ENCODE data around the gene ZFP36L1. TPM values are rescaled to one million over a fixed set of nuclear protein-coding genes. Genes with fewer than 3 reads are reported as not detected.

Gene ZFP36L1
- total RNA-seq, 1 donor from 2014 or later: 106 TPM

DNA sequence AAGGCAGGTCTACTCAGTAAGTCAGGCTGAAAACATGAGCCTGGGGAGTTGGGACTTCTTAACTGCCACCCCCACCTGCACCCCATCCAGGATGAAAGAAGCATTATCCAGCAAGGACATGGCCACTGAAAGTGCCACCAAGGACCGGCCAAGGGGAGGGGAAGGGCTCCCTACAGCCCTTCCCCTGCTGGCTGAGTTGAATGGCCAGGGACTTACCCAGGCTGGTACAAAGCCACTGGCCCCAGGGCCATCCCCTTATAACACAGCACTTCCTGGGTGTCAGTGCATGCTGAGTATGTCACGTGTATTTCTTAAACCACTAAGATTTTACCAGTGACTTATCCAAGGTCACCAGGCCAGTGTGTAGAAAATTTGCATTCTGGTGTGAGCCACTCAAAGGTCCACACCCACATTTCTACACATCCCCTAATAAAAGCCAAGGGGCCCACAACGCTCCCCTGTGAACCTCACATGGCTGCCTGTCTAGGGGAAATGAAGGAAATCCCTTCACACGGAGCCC is 29.3 kb upstream of the ZFP36L1 start:
- Mint-ChIP-seq H3K4me3 (no peak overlapping the region), H3K27me3 (peaks cover 2% of the 10 kb centered on the region), H3K27ac (peak overlapping the region; percentile 44), H3K9me3 (no peaks in the 10 kb centered on the region), H3K36me3 (ENCODE audit: low read depth) (no peaks in the 10 kb centered on the region), H3K4me1 (peaks cover 38% of the 10 kb centered on the region)
- intact Hi-C loops (cut with micrococcal nuclease): loop anchor here (2.0 kb wide), 1 partner anchor 19 kb away; no protein-coding TSS in a partner anchor
- peak; percentile 64 for DNase-seq

DNA sequence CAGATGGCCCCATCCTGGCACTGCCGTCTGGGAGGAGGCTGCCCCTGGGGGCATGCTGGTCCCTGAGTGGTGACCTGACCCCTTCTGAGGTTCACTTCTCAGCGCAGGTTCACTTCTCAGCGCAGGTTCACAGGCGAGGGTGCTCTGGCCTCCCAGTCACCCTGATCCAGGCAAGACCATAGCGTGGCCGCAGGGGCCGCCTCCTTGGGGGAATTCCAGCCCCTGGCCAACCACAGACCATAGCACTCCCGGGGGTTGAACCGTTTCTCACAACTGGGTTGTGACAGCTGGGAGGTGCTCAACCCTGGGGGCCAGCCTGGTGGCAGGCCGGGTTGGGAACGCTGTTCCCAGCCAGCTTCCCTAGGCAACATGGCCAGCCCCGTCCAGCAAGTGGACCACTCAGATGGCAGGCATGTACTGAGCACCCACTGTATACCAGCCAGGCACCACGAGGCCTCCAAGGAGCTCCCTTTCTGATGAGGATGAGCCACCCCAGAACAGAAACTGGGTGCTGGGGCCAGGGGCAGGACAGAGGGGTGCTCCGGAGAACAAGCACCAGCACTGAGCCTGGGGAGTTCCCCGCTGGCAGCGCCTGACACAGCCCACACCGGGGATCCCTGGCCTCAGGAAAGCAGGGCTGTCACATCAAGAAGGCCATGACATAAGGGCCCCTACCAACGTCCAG is 28.3 kb upstream of the ZFP36L1 start:
- intact Hi-C loops (cut with micrococcal nuclease): no loop called here
- Mint-ChIP-seq H3K9me3 (no peaks in the 10 kb centered on the region), H3K27me3 (no peaks in the 10 kb centered on the region), H3K36me3 (ENCODE audit: low read depth) (no peaks in the 10 kb centered on the region), H3K27ac (peak overlapping the region; percentile 75), H3K4me3 (peak overlapping the region; percentile 58), H3K4me1 (peaks cover 43% of the 10 kb centered on the region)
- DNase-seq: peak; percentile 60

DNA sequence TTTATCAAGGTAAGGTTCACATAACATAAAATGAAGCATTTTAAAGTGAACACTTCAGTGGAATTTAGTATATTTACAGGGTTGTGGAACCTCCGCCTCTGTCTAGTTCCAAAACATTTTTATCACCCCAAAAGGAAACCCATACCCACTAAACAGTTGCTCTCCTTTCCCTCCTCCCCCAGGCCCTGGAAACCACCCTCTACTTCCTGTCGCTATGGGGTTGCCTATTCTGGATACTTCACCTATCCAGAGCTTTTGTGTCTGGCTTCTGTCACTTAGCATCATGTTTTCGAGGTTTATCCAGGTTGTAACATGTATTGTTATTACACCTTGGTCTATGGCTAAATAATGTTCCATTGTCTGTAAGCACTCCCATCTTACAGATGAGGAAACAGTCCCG is 27.7 kb upstream of the ZFP36L1 start:
- Mint-ChIP-seq H3K27me3 (no peaks in the 10 kb centered on the region), H3K9me3 (no peaks in the 10 kb centered on the region), H3K36me3 (ENCODE audit: low read depth) (no peaks in the 10 kb centered on the region), H3K4me1 (peaks cover 49% of the 10 kb centered on the region), H3K27ac (peak overlapping the region; percentile 75), H3K4me3 (peak overlapping the region; percentile 58)
- DNase-seq: peak; percentile 83
- intact Hi-C loops (cut with micrococcal nuclease): no loop called here

DNA sequence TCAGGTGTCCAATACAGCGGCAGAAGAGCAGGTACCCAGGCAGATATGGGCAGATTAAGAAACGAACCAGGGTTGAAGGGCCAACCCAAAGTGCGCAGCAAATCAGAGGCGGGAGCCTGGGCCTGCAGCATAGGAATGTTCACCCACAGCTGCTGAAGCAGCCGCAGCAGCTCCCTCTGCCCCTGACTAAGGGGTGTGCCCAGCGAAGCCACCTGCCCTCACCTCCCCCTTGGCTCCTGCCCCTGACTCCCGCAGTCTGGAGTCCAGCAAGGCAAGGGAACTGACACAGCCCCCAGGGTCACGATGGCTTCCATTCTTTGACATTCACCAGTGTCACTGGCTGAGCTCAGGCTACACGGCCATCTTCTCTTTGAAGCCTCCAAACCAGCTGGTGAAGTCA is 27.3 kb upstream of the ZFP36L1 start:
- Mint-ChIP-seq H3K4me1 (peaks cover 53% of the 10 kb centered on the region), H3K27me3 (no peaks in the 10 kb centered on the region), H3K9me3 (no peaks in the 10 kb centered on the region), H3K36me3 (ENCODE audit: low read depth) (no peaks in the 10 kb centered on the region), H3K27ac (peak overlapping the region; percentile 87), H3K4me3 (peak overlapping the region; percentile 58)
- intact Hi-C loops (cut with micrococcal nuclease): no loop called here
- DNase-seq: peak; percentile 69

DNA sequence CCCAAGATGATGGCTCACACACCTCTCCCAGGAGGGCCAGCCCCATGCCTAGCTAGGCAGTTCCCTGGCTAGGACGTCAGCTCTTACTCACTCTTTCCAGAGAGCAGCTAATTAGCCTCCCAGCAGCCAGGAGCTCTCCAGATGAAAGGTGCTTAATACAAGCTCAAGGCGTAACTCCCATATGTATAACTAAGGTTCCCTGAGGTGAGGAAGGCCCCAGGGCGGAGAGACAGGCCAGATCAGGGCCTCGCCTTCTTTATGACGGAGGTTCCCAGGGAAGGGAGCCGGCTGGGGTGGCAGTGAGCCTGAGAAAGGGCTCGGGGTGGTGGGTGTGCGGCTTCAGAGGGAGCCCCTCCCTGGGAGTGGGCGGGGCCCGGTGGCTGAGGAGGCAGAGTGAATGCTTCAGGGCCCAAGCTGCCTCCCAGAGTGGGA is 26.4 kb upstream of the ZFP36L1 start:
- Mint-ChIP-seq H3K4me3 (peak overlapping the region; percentile 57), H3K4me1 (peaks cover 56% of the 10 kb centered on the region), H3K27me3 (no peaks in the 10 kb centered on the region), H3K27ac (peak overlapping the region; percentile 87), H3K9me3 (no peaks in the 10 kb centered on the region), H3K36me3 (ENCODE audit: low read depth) (no peaks in the 10 kb centered on the region)
- DNase-seq: peak; percentile 66
- intact Hi-C loops (cut with micrococcal nuclease): loop anchor here (5.0 to 10.0 kb wide), 3 partner anchors 37 to 1124 kb away; partner anchors contain the start of genes RAD51B, RDH11 and ZFYVE26

DNA sequence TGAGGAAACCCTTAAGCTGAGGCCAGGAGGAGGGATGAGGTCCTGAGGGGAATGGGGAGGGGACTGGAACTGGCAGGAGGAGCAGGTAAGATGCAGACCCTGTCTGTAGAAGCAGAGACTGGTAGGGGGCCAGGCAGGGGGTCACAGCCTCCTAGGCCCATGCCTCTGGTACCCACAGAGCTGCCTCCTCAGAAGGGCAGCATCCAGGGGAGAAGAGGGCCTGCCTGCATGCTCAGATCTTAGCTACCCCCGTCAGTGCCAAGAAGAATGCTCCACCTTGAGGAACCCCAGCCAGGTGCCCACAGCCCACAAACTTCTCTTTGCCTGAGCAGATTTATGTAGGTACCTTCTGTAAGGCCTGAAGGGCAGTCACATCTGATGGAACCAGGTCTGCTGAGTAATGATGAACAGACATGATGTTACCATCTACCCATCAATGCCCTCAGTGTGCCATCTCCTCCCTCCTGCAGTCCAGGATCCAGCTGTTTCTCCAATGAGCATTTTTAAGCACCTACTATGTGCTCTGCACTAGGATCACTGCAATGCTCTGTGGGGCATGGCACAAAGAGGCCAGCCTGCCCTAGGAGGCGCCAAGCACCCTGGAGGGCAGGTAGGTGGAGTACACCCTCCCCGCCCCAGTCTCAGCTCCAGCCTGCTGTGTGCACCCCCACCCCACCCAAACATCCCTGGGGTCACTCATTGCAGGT is 24.8 kb upstream of the ZFP36L1 start:
- Mint-ChIP-seq H3K4me3 (no peak overlapping the region), H3K4me1 (peaks cover 64% of the 10 kb centered on the region), H3K9me3 (no peaks in the 10 kb centered on the region), H3K27me3 (no peaks in the 10 kb centered on the region), H3K27ac (peak overlapping the region; percentile 8), H3K36me3 (ENCODE audit: low read depth) (no peaks in the 10 kb centered on the region)
- intact Hi-C loops (cut with micrococcal nuclease): loop anchor here (2.0 to 10.0 kb wide), 4 partner anchors 35 to 1123 kb away; partner anchors contain the start of genes RAD51B, RDH11 and ZFYVE26
- no peak for DNase-seq

DNA sequence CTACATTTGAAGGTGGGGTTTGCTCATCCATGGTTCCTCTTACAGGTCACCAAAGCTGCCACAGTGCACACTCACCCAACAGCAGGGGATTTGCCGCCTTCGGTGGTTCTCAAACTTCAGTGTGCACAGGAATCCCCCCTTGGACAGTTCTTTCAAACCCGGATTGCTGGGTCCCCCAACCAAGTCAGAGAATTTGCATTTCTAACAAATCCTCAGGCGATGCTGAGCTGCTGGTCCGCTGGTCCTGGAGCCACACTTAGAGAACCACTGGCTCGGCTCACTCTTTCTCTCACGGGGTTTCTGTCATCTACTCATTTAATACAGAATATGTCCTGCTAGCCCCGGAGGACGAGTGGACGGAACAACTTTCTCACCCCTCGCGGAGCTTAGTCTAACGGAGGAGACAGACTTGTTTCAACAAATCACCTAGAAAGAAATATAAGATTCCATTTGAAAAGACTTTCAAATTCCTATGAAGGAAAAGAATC is 24.1 kb upstream of the ZFP36L1 start:
- intact Hi-C loops (cut with micrococcal nuclease): loop anchor here (1.0 to 10.0 kb wide), 7 partner anchors 22 to 1122 kb away; partner anchors contain the start of genes RAD51B, RDH11 and ZFYVE26
- H3K4me1 Mint-ChIP-seq: peaks cover 61% of the 10 kb centered on the region
- peak overlapping the region; percentile 90 for H3K27ac Mint-ChIP-seq
- no peaks in the 10 kb centered on the region for H3K36me3 Mint-ChIP-seq (ENCODE audit: low read depth)
- H3K9me3 Mint-ChIP-seq: no peaks in the 10 kb centered on the region
- H3K4me3 Mint-ChIP-seq: peak overlapping the region; percentile 79
- DNase-seq: no peak
- H3K27me3 Mint-ChIP-seq: no peaks in the 10 kb centered on the region

DNA sequence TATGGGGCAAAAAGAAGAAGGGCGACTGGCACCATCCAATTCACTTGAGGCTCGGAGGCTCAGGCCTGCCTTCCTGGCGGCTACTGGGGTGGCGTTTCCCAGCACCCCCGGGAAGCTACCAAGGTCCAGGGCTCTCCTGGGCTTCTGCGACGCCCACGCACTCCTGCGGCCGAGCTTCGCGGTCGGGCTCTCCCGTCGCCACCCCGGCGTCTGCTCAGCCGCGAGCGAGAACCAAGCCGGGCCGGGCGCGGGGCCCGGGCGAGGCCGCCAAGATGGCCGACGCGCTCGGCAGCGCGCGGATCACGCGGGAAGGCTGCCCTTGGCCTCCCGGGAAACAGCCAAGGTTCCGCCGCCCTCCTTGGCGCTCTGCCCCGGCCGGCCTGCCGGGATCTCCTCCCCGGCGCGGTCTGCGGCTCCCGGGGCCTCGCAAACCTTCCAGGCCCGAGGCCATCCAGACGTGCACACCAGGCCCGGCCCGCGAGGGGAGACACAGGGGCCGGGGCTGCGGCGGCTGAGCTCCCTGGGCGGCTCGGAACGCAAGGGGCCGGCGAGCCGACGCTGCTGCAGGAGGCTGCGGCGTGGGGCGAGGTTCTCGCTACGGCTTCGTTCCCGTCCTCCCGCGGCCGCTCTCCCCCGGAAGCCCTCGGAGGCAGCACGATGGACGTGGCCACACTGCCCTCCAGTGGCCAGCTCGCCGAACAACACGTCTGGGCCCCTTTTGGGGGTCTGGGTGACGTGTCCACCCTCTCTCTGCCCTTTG is 23.5 kb upstream of the ZFP36L1 start:
- Mint-ChIP-seq H3K4me3 (peak overlapping the region; percentile 79), H3K4me1 (peaks cover 56% of the 10 kb centered on the region), H3K27ac (peak overlapping the region; percentile 90), H3K9me3 (no peaks in the 10 kb centered on the region), H3K36me3 (ENCODE audit: low read depth) (no peaks in the 10 kb centered on the region), H3K27me3 (no peaks in the 10 kb centered on the region)
- intact Hi-C loops (cut with micrococcal nuclease): loop anchor here (1.0 to 10.0 kb wide), 7 partner anchors 21 to 1122 kb away; partner anchors contain the start of genes RAD51B, RDH11 and ZFYVE26
- peak; percentile 97 for DNase-seq

DNA sequence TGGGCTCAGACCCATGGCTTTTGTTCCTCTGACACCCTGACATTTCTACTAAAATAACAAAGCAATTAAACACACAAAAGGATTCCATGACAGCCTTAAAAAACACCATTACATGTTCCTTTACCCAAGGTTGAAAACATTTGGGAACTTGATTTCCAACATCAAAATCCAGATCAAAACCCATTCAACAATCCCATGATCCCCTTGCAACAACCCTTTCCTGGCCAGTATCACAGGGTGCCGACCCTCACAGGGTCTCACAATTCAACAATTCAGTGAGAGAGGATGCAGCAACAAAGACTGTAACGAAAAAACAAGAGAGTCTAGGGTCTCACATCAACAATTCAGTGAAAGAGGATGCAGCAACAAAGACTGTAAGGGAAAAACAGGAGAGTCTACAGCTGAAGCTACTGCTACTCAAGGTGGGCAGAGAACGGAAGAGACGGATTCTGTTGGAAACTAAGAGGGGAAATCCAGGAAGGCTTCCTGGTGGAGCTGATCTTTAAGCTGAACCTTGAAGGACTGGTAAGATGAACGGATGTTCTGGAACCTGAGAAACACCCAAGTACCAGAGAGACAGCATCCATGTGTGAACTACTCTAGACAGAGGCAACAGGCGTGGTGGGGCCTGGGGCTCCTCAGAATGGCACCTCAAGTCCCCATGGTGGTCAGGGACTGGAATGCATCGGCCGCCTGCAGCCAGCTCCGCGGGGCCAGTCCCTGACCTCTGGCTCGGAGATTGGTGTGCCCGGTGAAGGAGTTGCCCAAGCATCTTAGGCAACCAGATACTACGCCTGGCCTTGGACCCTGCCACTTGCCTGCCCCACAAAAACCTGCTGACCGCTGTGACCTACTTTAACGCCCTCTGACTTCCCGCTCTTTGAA is 22.7 kb upstream of the ZFP36L1 start:
- H3K4me1 Mint-ChIP-seq: peaks cover 53% of the 10 kb centered on the region
- intact Hi-C loops (cut with micrococcal nuclease): loop anchor here (1.0 to 10.0 kb wide), 8 partner anchors 20 to 1121 kb away; partner anchors contain the start of genes RAD51B, RDH11 and ZFYVE26
- no peaks in the 10 kb centered on the region for H3K27me3 Mint-ChIP-seq
- DNase-seq: peak; percentile 79
- peak overlapping the region; percentile 90 for H3K27ac Mint-ChIP-seq
- no peaks in the 10 kb centered on the region for H3K9me3 Mint-ChIP-seq
- H3K4me3 Mint-ChIP-seq: peak overlapping the region; percentile 79
- no peaks in the 10 kb centered on the region for H3K36me3 Mint-ChIP-seq (ENCODE audit: low read depth)

DNA sequence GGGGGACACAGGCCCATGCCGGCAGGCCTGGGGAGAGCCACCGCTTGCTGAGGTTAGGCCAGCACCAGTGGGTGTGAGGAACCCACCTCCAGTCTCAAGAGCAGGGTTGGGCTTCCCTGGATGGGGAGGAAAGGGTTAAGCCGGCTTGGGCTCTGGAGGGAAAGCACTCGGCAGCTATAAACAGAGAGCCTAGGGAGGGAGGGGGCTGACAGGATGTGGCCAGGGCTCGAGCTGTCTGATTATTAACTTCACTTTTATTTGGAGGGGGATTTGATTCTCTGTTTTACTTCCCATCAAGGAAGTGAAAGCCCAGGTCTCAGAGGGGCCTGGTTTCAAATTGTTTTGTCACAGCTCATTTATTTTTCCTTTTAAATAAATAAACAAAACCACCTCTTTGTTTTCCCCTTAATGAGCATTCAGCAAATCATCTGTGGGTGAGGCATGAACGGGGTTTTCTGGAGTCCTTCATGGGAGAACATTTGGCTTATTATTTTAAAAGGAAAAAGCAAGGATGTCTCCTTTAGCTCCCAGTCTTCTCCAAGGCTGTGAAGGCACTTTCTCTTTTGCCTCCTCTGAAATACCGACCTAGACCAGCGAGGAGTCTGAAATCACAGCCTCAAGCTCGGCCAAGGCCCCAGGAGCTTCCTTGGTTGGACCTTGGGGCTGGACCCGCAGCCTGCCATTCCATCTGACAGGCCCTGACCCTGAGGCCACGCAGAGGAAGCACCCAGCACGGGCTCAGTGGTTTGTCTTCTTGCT is 21.9 kb upstream of the ZFP36L1 start:
- Mint-ChIP-seq H3K36me3 (ENCODE audit: low read depth) (no peaks in the 10 kb centered on the region), H3K4me3 (peak overlapping the region; percentile 79), H3K27me3 (no peaks in the 10 kb centered on the region), H3K4me1 (peaks cover 49% of the 10 kb centered on the region), H3K27ac (peak overlapping the region; percentile 90), H3K9me3 (no peaks in the 10 kb centered on the region)
- DNase-seq: peak; percentile 86
- intact Hi-C loops (cut with micrococcal nuclease): loop anchor here (2.0 to 10.0 kb wide), 4 partner anchors 32 to 1120 kb away; partner anchors contain the start of genes RAD51B, RDH11 and ZFYVE26

DNA sequence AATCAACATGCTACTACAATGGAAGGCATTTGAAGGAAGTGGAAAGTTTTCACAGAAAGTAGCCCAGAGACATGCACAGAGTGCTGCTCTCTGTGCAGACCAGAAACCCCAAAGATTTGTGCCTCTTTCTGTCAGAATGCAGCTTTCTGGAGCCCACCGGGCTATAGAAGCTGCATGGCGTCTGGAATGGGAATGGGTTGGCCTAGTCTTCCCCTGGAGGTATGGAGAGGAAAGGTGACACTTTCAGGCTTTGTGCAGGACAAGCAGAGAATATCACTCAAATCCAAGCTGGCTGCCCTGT is 21.3 kb upstream of the ZFP36L1 start:
- no peak for DNase-seq
- intact Hi-C loops (cut with micrococcal nuclease): loop anchor here (2.0 to 10.0 kb wide), 3 partner anchors 869 to 1119 kb away; partner anchors contain the start of genes RAD51B, RDH11 and ZFYVE26
- Mint-ChIP-seq H3K4me3 (peak overlapping the region; percentile 79), H3K36me3 (ENCODE audit: low read depth) (no peaks in the 10 kb centered on the region), H3K4me1 (peaks cover 43% of the 10 kb centered on the region), H3K27ac (peak overlapping the region; percentile 90), H3K9me3 (no peaks in the 10 kb centered on the region), H3K27me3 (no peaks in the 10 kb centered on the region)

DNA sequence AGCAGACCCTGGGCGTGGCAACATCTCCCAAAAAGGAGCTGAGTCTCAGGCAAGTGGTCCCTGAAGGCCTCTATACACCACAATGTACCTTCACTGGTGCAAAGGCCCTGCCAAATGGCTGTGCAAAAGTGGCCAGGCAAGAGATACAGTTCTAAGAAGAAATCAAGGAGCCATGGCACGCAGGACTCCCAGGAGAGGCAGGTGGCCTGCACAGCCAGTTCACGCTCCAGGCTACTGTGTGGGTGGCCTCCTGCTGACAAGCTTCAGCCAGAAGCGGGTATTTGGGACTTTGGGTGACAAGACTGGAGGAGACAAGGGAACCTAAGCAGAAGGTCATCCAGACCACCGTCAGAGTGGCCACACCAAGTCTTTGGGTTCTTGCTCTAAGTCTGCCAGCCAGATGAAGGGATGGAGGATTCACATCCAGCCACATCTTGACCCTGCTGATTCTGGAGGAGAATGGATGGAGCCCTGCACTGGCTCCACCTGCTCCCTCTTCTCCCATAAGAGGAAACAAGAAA is 20.5 kb upstream of the ZFP36L1 start:
- intact Hi-C loops (cut with micrococcal nuclease): loop anchor here (10.0 kb wide), 2 partner anchors 999 to 1119 kb away; partner anchors contain the start of genes RAD51B, RDH11 and ZFYVE26
- Mint-ChIP-seq H3K27ac (peak overlapping the region; percentile 37), H3K4me1 (peaks cover 40% of the 10 kb centered on the region), H3K36me3 (ENCODE audit: low read depth) (no peaks in the 10 kb centered on the region), H3K9me3 (no peaks in the 10 kb centered on the region), H3K4me3 (no peak overlapping the region), H3K27me3 (no peaks in the 10 kb centered on the region)
- no peak for DNase-seq

Measured in activated CD4-positive, alpha-beta T cell treated with anti-CD3 and anti-CD28 coated beads, Interleukin-2, amount 10 ng/mL, durations not matched to agents 24 days and 14 days (primary cell).